Smooth muscle cell (in vitro differentiated cells): Measurements from ENCODE around the gene ZFP3. TPM values are rescaled to one million over a fixed set of nuclear protein-coding genes. Genes with fewer than 3 reads are reported as not detected.

Experiments used
- DNase-seq: peaks from one replicate; lab custom pipeline; 2025; ENCODE audit not compliant: unreplicated experiment; lab: John Stamatoyannopoulos, UW
- H2AFZ ChIP-seq: fragments of 200-600 bp; sonication (generic); 2 replicates; pipeline ENCODE4 v1.6.0; 2016; ENCODE audit warnings: antibody characterized with exemption, low read depth, mild to moderate bottlenecking
- H3F3A ChIP-seq: fragments of 200-600 bp; sonication (generic); 2 replicates; pipeline ENCODE4 v1.6.0; 2017; ENCODE audit warnings: antibody characterized with exemption, low read depth
- H3K27ac ChIP-seq: fragments of 200-600 bp; sonication (generic); 2 replicates; pipeline ENCODE4 v1.5.1; 2016; ENCODE audit warnings: low read depth, mild to moderate bottlenecking
- H3K27me3 ChIP-seq: fragments of 200-600 bp; sonication (generic); 2 replicates; pipeline ENCODE4 v1.6.1; 2016; ENCODE audit warnings: low read depth, mild to moderate bottlenecking
- H3K36me3 ChIP-seq: fragments of 200-600 bp; sonication (generic); 2 replicates; pipeline ENCODE4 v1.5.1; 2016; ENCODE audit warnings: low read depth
- H3K4me1 ChIP-seq: fragments of 200-600 bp; sonication (generic); 2 replicates; pipeline ENCODE4 v1.5.1; 2016; ENCODE audit warnings: low read depth
- H3K4me2 ChIP-seq: fragments of 200-600 bp; sonication (generic); 2 replicates; pipeline ENCODE4 v1.6.0; 2016; ENCODE audit warnings: mild to moderate bottlenecking
- H3K4me3 ChIP-seq: fragments of 200-600 bp; sonication (generic); 2 replicates; pipeline ENCODE4 v1.5.1; 2016; ENCODE audit warnings: mild to moderate bottlenecking
- H3K79me2 ChIP-seq: fragments of 200-600 bp; sonication (generic); 2 replicates; pipeline ENCODE4 v1.6.0; 2016; ENCODE audit warnings: low read depth, mild to moderate bottlenecking
- H3K9ac ChIP-seq: fragments of 200-600 bp; sonication (generic); 2 replicates; pipeline ENCODE4 v1.6.0; 2016; ENCODE audit warnings: low read depth
- H3K9me3 ChIP-seq: fragments of 200-600 bp; sonication (generic); replicated peaks from 2 replicates; pipeline ENCODE4 v1.5.1; 2016; ENCODE audit warnings: low read depth
- H4K20me1 ChIP-seq: fragments of 200-600 bp; sonication (generic); 2 replicates; pipeline ENCODE4 v1.6.0; 2016; ENCODE audit warnings: low read depth
- WGBS: methylation state at CpG from one replicate; pipeline ENCODE4 v1.1.7; 2016; ENCODE audit warnings: low lambda C conversion rate; 5-methylcytosine and 5-hydroxymethylcytosine counted together
- polyA plus RNA-seq: library from polyadenylated mRNA; unstranded; fragments of >200 nt; fragmentation: Nextera tagmentation; extraction: Ambion mirVana; gene quantifications from 2 replicates; pipeline ENCODE4 v1.2.1, GENCODE V29; 2016
- total RNA-seq: library from RNA; depleted of rRNA; stranded (reverse); fragments of >200 nt; gene quantifications from 2 replicates; pipeline ENCODE4 v1.2.3, GENCODE V29; 2014
- TF ChIP-seq, protein P1 (sequence below): fragments of 200-600 bp; sonication (generic); IDR thresholded peaks from 2 replicates; pipeline ENCODE4 v1.5.1; 2017; ENCODE audit warnings: borderline replicate concordance, mild to moderate bottlenecking, antibody characterized with exemption; ENCODE audit not compliant: insufficient read depth, poor library complexity, severe bottlenecking

ZFP3 gene
- total and polyA plus RNA-seq, 2 experiments from 2014 or later: 0.13 to 0.22 TPM

GRCh38 chr17:5042157-5043022 lies 35.9 kb upstream of the ZFP3 start:
- DNase-seq: no peak
- Histone ChIP-seq H3K27me3 (no peaks in the 10 kb centered on the region), H3K27ac (no peak overlapping the region), H3F3A (no peaks in the 10 kb centered on the region), H3K4me1 (no peaks in the 10 kb centered on the region), H3K4me2 (no peak overlapping the region), H3K36me3 (no peaks in the 10 kb centered on the region), H3K4me3 (no peak overlapping the region), H3K9ac (no peak overlapping the region), H3K9me3 (no peaks in the 10 kb centered on the region), H2AFZ (no peak overlapping the region), H4K20me1 (no peaks in the 10 kb centered on the region), H3K79me2 (no peaks in the 10 kb centered on the region)
- TF ChIP-seq, protein P1, sequence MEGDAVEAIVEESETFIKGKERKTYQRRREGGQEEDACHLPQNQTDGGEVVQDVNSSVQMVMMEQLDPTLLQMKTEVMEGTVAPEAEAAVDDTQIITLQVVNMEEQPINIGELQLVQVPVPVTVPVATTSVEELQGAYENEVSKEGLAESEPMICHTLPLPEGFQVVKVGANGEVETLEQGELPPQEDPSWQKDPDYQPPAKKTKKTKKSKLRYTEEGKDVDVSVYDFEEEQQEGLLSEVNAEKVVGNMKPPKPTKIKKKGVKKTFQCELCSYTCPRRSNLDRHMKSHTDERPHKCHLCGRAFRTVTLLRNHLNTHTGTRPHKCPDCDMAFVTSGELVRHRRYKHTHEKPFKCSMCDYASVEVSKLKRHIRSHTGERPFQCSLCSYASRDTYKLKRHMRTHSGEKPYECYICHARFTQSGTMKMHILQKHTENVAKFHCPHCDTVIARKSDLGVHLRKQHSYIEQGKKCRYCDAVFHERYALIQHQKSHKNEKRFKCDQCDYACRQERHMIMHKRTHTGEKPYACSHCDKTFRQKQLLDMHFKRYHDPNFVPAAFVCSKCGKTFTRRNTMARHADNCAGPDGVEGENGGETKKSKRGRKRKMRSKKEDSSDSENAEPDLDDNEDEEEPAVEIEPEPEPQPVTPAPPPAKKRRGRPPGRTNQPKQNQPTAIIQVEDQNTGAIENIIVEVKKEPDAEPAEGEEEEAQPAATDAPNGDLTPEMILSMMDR: no peak
- WGBS: 92% methylated on average over 15 of the region's 15 CpGs

GRCh38 chr17:5043524-5043923 lies 34.7 kb upstream of the ZFP3 start:
- WGBS: 100% methylated on average over 1 of the region's 1 CpG
- Histone ChIP-seq H3K79me2 (no peaks in the 10 kb centered on the region), H3F3A (no peaks in the 10 kb centered on the region), H3K27me3 (no peaks in the 10 kb centered on the region), H3K27ac (no peak overlapping the region), H3K9me3 (no peaks in the 10 kb centered on the region), H3K4me3 (no peak overlapping the region), H3K4me2 (no peak overlapping the region), H3K9ac (no peak overlapping the region), H3K4me1 (no peaks in the 10 kb centered on the region), H2AFZ (no peak overlapping the region), H3K36me3 (no peaks in the 10 kb centered on the region), H4K20me1 (no peaks in the 10 kb centered on the region)
- TF ChIP-seq, protein P1: no peak
- no peak for DNase-seq

DNA sequence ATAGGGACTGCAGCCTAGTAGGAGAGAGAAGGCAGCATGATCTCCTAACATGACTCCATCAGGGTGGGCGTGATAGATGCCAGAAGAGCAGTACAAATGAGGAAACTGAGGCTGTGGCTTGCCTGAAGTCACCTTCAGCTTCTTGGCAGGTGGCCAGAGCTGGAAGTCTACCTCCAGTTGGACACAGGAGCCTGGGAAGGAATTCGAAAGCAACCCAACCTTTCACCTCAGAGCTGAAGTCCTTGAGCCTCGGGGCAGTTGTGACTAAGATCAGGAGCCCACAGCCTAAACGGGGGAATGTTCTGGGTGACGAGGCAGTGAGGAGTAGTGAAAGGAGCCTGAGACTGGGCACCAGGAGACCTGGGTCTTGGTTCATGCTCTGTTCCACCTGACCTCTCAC lies 33.6 kb upstream of the ZFP3 start:
- H3K27me3 ChIP-seq: no peaks in the 10 kb centered on the region
- no peaks in the 10 kb centered on the region for H3F3A ChIP-seq
- H3K36me3 ChIP-seq: no peaks in the 10 kb centered on the region
- WGBS: 85% methylated on average over 5 of the region's 5 CpGs
- no peak overlapping the region for H3K4me2 ChIP-seq
- no peak overlapping the region for H2AFZ ChIP-seq
- H4K20me1 ChIP-seq: no peaks in the 10 kb centered on the region
- no peaks in the 10 kb centered on the region for H3K9me3 ChIP-seq
- no peak overlapping the region for H3K4me3 ChIP-seq
- no peak for DNase-seq
- no peaks in the 10 kb centered on the region for H3K4me1 ChIP-seq
- H3K79me2 ChIP-seq: no peaks in the 10 kb centered on the region
- H3K27ac ChIP-seq: no peak overlapping the region
- TF ChIP-seq, protein P1: no peak
- no peak overlapping the region for H3K9ac ChIP-seq

DNA sequence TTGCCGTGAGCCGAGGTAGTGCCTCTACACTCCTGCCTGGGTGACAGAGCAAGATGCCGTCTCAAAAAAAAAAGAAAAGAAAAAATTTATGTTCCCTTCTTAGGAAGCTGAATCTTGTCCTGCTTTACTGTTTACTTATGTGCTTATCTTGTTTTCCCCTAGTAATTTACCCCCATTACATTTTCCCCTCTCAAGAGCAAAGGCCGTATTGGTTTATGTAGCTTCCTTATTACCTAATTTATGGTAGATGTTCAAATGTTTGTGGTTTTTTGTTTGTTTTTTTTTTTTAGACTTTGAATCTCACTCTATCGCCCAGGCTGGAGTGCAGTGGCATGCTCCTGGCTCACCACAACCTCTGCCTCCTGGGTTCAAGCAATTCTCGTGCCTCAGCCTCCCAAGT lies 32.8 kb upstream of the ZFP3 start:
- TF ChIP-seq, protein P1: no peak
- no peak for DNase-seq
- Histone ChIP-seq H3K4me2 (no peak overlapping the region), H3K4me1 (no peaks in the 10 kb centered on the region), H3K36me3 (no peaks in the 10 kb centered on the region), H3K4me3 (no peak overlapping the region), H3K9ac (no peak overlapping the region), H3K27ac (no peak overlapping the region), H3K9me3 (no peaks in the 10 kb centered on the region), H4K20me1 (no peaks in the 10 kb centered on the region), H3K79me2 (no peaks in the 10 kb centered on the region), H3K27me3 (no peaks in the 10 kb centered on the region), H2AFZ (no peak overlapping the region), H3F3A (no peaks in the 10 kb centered on the region)
- WGBS: 93% methylated on average over 6 of the region's 6 CpGs
